ENCODE results near the gene PCSK5.
A peak's percentile ranks its signal among the peaks of the same experiment; 100 is the strongest.

PCSK5 gene

DNA sequence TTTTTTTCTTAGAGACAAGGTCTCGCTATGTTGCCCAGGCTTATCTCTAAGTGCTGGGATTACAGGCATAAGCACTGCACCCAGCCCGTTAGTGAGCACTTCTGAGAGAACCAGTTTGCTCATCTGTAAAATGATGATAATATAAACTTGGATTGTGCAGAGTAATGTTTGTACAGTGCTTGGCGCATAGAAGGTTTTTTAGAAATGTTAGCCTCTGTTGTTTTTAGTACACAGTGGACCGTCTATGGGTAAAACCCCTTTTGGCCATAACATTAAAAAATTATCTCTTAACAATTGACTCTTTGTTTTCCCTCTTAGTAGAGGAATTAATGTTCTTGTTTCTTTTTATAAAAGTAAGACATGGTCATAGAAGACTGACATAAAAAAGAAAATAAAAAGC, 202.1 kb downstream of the PCSK5 start:
- peak; percentile 9 for DNase-seq

GRCh38 chr9:76095585-76095984, 205.1 kb downstream of the PCSK5 start:
- no peak for DNase-seq

- DNase-seq, result no peak
These were observed 209.0 kb downstream of the PCSK5 start for GRCh38 chr9:76099516-76099915.

GRCh38 chr9:76101075-76101474, 210.6 kb downstream of the PCSK5 start:
- DNase-seq, result no peak

DNA sequence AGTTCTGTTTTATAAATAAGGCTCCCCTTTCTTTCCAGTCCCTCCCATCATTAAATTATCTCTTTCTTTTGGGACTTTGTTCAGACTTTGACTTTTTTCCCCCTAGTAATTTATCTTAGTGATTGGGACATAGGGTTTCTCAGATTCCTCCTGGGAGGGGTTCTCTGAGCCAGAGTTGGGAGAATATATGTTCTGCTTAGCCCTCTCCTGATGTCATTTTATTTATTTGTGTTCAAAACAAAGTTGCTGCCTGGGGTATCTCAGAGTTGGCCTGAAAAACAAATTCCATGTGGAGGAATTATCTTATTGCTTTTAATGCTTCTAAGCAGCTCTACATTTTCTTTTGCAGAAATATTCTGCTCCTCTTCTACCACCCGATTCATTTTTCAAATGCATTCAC, 211.0 kb downstream of the PCSK5 start:
- DNase-seq, result no peak

- DNase-seq, result no peak
These were observed 211.5 kb downstream of the PCSK5 start for GRCh38 chr9:76101947-76102346.

- DNase-seq, result peak; percentile 70
These were observed 213.2 kb downstream of the PCSK5 start for GRCh38 chr9:76103531-76104315.

DNA sequence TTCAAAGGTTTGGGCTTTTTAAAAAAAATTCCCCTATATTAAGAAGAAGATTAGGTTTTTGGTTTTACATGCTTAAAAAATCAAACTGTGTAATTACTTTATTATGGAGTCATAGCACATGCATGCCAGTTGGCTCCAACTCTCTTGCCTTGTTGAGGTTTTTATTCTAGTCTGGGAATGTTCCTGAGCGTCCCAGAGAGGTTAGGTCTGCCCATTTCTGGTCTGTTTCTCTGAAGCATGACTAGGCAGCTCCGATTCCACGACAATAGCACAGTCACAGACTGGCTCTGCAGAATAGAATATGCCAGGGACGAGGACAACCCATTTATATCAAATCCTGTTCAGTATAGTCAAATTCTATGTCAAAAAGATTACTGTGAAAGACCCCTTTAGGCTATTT, 217.0 kb downstream of the PCSK5 start:
- DNase-seq, result no peak

- no peak for DNase-seq
These were observed 219.5 kb downstream of the PCSK5 start for GRCh38 chr9:76109953-76110352.

GRCh38 chr9:76112151-76112550, 221.7 kb downstream of the PCSK5 start:
- DNase-seq, result no peak

DNA sequence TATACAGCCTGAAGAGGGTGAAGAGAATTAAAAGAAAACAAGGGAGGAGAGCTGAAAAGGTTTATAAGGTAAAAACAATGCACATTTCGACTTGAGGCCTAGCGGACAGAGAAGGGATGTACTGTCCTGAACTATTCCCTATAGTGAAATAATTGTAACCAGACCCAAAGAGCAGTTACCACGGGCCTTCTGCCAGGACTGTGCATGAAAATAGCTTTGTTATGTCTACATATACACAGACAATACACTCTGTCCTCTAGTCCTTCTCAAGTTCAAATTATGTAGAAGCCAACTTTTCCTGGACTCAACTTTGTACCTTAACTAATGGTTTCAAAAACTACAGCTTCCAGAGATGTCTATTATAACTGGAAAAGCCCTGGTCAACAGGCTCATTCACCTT, 223.7 kb downstream of the PCSK5 start:
- no peak for DNase-seq

- no peak for DNase-seq
These were observed 224.9 kb downstream of the PCSK5 start for GRCh38 chr9:76115396-76115795.

- DNase-seq, result no peak
These were observed 225.6 kb downstream of the PCSK5 start for GRCh38 chr9:76115982-76116646.

GRCh38 chr9:76116913-76117312, 226.4 kb downstream of the PCSK5 start:
- no peak for DNase-seq

GRCh38 chr9:76127637-76128036, 237.2 kb downstream of the PCSK5 start:
- no peak for DNase-seq

GRCh38 chr9:76135902-76136301, 245.4 kb downstream of the PCSK5 start:
- DNase-seq, result no peak

- no peak for DNase-seq
These were observed 246.5 kb downstream of the PCSK5 start for GRCh38 chr9:76136986-76137385.

- no peak for DNase-seq
These were observed 247.5 kb downstream of the PCSK5 start for GRCh38 chr9:76137931-76138330.

GRCh38 chr9:76138360-76138759, 247.9 kb downstream of the PCSK5 start:
- DNase-seq, result no peak

DNA sequence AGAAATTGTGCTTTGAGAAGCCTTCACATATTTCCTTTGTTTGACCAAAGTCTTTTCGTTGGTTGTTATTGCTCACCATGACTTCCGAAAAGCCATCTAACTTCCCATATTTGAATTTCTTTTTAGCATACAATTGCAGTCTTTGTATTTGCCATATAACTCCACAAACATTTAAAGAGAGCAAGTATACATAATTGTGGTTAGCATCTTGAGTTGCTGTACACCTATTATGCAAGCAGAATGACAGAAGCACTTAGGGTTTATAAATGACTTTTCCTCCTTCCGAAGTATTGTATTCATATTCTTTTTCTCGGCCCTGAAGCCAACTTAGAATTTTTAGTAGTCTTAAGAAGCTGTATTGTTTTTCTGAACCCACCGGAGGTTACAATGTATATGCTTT, 253.4 kb downstream of the PCSK5 start:
- no peak for DNase-seq

- no peak for DNase-seq
These were observed 259.5 kb downstream of the PCSK5 start for GRCh38 chr9:76150013-76150412.

GRCh38 chr9:76151267-76151666, 260.8 kb downstream of the PCSK5 start:
- DNase-seq, result no peak

DNA sequence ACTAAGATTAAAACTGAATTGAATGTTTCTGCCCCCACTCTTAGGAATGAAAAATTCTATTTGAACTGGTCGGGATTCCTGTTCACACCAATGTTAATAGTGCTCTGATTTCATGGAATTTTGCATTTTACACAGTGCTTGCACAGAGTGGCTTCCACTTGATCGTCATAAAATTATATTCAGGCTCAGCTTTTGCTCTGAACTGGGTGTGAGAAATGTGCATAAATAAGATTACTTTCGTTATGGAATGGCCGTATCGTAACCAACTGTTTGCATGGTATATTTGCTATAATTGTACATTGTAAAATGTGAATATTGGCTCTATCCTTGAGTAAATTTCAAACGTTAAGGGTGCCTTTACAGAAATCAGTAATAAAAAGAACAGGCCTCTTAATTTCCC, 262.9 kb downstream of the PCSK5 start:
- DNase-seq, result no peak

DNA sequence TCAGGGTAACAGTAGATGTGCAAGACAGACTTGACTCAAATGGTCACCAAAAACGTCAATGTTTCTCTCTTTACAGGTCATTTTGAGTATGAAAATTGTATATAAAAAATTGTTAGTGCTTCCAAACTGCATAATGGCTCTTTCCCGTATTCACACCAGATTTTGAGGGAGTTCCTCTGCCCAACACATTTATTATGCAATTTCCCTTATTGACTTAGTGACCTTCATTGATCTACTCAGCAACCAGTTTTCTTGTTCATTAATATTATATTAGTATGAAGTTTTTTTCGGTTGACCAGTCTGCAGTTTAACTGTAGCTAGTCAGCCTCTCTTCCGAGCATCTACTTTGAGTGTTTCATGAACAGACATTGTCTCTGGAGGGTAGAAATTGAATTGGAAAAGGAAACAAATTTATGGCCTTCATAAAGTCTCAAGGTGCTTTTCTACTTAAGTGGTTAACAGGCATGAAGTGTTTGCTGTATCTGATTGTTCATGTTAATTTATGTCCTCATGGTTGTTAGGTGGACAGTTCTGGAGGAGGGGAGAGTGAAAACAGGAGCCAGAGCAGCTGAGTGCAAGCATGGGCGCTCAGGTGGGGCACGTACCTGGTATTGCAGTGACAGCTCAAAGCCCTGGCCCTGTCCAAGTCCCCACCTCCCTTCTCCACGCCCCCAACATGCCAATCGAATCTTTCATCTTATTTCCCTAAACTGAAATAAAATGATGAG, 263.6 kb downstream of the PCSK5 start:
- DNase-seq, result no peak

Measured in NCI-H82 (cell line).